ENCODE data around the gene ZNF611.
"Not testable (repeated sequence)": the region's sequence is repeated elsewhere in the genome, so short reads cannot be mapped to it uniquely, and the experiment has no call there.

Gene ZNF611

GRCh38 chr19:52716522-52716921 is 18.3 kb downstream of the ZNF611 start:
- no peak for DNase-seq (ENCODE audit: low spot score)

DNA sequence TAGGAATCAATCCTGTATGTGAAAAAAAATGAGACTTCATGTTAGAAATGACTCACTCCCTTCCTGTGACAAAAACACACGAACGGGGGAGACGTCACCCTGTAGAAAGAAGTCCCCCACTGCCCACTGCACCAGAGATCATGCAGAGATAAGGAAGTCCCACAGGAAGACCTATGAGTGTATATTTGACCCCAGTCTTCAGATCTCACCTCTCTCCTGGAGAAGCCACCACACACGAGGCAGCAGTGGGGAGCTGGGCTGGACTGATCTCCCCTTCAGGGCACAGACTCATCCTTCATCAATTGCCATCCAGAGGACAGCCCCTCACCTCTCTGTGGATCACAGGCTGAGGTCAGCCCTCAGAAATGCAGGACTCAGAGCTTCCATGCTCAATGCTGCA is 18.9 kb downstream of the ZNF611 start:
- DNase-seq (ENCODE audit: low spot score): not testable (repeated sequence)

GRCh38 chr19:52715330-52715729 is 19.5 kb downstream of the ZNF611 start:
- DNase-seq (ENCODE audit: low spot score): not testable (repeated sequence)

- DNase-seq (ENCODE audit: low spot score): not testable (repeated sequence)
Observed at GRCh38 chr19:52713051-52713450, 21.8 kb downstream of the ZNF611 start.

DNA sequence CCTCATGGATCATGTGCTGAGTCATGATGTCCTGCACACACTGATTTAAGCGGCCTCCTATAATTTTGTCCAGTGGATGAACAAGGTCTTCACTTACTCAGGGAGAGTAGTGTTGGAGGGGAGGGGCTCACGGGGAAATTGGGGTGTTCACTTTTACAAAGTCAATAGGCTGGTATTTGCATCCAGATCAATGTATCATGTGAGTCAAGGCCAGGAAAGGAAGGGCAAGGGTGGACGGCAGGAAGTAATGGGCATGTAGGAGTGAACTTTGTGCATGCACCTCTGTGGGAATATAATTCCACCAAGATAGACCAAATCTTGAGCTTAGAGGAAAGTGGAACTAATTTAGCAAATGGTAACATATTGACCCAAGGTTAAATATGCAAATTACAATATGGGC is 23.2 kb downstream of the ZNF611 start:
- not testable (repeated sequence) for DNase-seq (ENCODE audit: low spot score)

GRCh38 chr19:52710538-52710937 is 24.3 kb downstream of the ZNF611 start:
- DNase-seq (ENCODE audit: low spot score): no peak

GRCh38 chr19:52705615-52706014 is 29.2 kb downstream of the ZNF611 start:
- DNase-seq (ENCODE audit: low spot score): not testable (repeated sequence)

GRCh38 chr19:52703917-52704316 is 30.9 kb downstream of the ZNF611 start:
- no peak for DNase-seq (ENCODE audit: low spot score)

DNA sequence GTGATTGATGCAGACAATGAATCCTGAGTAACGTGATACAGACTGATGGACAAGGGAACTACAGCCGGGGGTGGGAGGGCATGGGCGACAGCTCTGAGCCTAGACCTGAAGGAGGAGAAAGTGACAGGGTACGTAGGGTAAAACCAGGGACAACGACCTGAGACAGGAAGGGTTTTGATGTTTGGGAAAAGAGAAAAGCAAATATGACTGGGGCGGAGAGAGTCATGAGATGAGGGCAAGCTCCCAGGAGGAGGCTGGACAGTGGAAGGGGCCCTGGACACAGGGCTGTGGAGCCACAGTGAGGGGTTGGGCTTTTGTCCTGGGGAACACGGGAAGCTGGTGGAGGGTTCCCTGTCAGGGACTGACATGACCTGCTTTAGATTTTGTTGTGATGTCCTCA is 34.2 kb downstream of the ZNF611 start:
- DNase-seq (ENCODE audit: low spot score): no peak

GRCh38 chr19:52699555-52699954 is 35.3 kb downstream of the ZNF611 start:
- DNase-seq (ENCODE audit: low spot score): not testable (repeated sequence)

DNA sequence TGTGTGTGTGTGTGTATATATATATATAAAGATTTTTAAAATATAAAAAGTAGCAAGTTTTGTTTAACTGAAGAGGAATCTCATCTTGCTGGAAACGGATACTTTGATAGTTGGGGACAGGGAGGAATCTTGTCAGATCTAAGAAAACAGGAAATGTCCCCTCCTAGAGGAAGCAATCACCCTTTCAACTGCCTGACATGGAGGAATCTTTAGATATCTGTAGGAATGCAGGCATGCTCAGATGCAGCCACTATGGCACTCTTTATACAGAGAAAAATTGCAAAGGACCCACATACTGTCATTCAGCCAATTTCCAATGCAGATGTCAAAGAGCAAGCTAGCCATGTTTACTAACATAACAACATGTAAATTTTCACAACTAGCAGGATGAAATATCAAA is 38.8 kb downstream of the ZNF611 start:
- DNase-seq (ENCODE audit: low spot score): no peak

- no peak for DNase-seq (ENCODE audit: low spot score)
Observed at GRCh38 chr19:52694921-52695320, 39.9 kb downstream of the ZNF611 start.

DNA sequence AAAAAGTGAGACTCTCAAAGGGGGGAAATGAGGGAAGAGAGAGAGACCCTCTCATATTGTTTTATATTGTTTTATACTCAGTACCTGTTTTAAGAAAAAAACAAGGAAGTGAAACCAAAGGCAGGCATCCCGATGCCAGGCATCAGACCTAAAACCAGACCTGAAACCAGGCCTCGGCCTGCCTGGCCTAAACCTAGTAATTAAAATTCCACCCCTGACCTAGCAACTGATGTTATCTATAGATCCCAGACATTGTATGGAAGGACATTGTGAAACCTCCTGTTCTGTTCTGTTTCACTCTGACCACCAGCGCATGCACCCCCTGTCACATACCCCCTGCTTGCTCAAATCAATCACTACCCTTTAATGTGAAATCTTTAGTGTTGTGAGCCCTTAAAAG is 40.6 kb downstream of the ZNF611 start:
- not testable (repeated sequence) for DNase-seq (ENCODE audit: low spot score)

DNA sequence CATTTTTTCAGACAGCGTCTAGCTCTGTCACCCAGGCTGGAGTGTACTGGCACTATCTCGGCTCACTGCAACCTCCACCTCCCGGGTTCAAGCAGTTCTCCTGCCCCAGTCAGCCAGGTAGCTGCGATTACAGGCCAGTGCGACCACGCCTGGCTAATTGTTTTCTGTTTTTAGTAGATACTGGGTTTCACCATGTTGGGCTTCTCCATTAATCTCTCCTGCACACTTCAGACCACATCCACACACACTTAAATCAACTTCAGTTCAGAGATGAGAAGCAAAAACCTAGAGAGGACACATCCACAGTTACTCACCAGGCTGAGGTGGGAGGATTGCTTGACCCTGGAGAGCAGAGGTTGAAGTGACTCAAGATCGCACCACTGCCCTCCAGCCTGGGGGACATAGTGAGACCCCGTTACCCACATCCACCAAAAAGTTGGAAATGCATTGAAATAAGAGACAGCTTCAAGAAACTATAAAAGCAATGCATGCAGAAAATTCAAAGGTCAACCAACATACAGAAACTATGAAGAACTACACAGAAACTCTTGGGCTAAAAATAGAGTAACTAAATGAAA is 42.3 kb downstream of the ZNF611 start:
- DNase-seq (ENCODE audit: low spot score): no peak

GRCh38 chr19:52691737-52692136 is 43.1 kb downstream of the ZNF611 start:
- no peak for DNase-seq (ENCODE audit: low spot score)

- no peak for DNase-seq (ENCODE audit: low spot score)
Observed at GRCh38 chr19:52691215-52691610, 43.6 kb downstream of the ZNF611 start.

DNA sequence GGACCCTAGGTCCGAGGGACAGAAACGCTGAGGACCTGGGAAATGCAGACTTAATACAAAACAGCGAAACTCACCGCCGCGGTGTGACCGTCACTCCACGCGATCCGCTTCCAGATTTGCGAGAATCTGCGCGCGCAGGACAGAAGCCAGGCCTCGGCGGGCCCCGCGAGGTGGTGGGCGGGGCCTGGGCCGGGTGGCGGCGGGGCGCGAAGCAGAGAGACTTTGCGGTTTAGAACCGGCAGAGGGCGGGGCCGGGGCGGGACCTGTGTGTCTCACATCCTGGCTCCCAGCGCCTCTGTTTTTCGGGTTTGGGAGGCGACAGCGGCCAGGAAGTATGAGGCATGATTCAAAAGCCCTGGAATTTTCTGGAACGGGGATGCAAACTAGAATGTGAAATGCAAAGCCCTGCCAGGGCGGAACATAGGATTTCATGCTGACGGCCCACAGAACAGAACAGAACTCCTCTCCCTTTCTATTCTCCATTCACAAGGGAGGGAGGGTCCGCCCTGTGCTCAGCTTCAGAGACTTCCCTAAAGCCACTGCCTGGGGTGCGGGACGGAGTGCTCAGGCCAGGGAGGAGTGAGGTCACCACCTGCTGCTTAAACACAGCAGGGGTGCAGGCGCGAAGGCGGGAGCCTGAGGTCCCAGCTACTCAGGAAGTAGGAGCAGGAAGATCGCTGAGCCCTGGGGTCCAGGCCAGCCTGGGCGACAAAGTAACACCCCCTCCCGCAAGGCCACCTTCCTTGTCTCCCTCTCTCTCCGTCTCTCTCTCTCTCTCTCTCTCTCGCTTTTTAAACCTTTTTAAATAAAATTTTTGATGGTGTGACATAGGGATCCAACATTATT is 44.3 kb downstream of the ZNF611 start:
- DNase-seq (ENCODE audit: low spot score): peak; percentile 91

DNA sequence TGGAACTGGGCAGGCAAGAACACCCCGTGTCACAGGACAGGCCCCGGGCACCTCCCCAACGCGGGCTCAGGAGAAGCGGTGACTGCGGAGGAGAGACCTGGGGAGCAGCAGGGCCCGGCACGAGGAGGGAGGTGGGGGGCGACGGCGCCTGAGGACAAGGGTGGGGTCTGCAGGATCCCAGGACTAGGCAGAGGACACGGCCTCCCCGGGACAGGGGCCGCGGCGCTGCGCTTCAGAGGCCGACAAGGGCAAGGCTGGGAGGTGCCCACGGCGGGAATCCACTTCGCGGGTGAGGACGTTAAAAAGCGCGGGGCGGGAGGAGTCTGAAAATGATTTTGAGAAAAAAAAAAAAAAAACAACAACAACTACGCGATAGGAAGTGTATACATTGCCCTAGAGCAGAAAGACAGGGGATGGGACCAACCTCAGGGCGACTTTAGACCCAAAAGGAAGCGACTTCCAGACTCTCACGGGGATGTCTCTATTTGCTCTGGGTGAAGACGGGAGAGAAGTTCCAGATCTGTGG is 44.9 kb downstream of the ZNF611 start:
- no peak for DNase-seq (ENCODE audit: low spot score)

DNA sequence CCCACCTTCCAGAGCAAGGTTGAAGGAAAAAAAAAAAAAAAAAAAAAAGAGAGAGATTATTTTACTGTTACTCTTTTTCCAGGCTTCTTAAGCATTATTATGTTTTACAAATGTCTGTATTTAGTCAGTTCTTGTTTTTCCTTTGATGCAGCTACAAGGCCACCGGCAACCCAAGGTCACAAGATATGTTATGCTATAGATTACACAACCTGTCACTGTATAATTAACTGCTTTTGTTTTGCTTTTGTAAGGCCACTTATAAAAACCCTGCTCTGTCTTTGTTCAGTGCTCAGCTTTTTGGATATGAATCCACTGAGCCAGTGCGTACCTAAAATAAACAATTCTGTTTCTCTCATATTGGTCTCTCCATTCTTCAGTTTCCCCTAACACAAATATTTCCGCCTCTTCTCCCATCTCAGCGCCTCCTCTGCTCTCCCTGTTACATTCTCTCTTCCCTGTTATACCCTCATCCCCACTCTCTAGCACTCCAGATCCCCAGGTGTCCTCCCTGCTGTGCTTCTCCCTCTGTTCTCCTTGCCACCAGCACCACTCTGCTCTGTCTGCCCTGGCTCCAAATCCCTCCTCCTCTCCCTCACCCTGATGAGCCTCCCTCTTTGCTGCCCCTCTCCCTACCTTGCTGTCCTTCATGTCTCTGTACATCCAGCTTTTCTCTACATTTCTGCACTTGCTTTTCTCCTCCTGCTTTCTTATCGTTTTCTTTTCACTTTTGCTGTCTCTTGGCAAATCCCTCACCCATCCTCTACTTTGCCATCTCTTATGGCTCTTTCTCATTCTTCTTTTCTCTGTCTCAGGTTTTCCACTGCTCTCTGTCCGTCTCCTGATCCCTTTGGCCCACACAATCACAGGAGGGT is 45.7 kb downstream of the ZNF611 start:
- DNase-seq (ENCODE audit: low spot score): peak; percentile 15

DNA sequence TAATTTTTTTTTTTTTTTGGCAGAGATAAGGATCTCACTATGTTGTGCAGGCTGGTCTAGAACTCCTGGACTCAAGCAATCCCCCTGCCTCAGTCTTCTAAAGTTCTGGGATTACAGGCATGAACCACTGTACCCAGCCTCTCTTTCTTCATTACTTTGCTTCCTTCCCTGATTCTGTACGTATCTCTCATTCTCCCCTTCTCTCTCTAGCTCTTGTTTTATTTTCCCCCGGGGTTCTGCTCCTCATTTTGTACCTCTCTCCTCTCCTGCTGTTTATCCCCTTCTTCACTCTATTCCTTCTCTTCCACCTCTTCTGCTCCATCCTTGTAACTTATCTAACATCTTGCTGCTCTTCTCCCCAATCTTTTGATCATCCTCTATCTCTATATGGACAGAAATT is 46.5 kb downstream of the ZNF611 start:
- DNase-seq (ENCODE audit: low spot score): no peak

- no peak for DNase-seq (ENCODE audit: low spot score)
Observed at GRCh38 chr19:52687684-52688083, 47.2 kb downstream of the ZNF611 start.

DNA sequence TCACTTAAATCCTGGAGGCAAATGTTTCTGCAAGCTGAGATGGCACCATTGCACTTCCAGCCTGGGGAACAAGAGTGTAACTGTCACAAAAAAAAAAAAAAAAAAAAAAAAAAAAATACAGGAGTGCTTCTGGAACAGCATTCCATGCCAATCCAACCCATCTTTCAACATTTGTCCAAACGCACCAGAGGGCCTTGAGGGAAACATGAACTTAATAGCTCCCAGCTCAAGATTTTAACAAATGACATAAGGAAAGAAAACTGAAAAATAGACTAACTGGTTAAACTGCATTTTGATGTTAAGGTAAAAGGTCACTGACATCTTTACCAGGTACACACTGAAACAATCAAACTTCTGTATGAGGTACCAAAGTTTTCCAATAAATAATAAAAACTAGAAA is 49.0 kb downstream of the ZNF611 start:
- DNase-seq (ENCODE audit: low spot score): no peak

Measured in RKO (cell line).